Ecto neural progenitor cell (in vitro differentiated cells): ENCODE data around the gene KCNIP2.

Experiments used
- DNase-seq: peaks from one replicate; pipeline ENCODE4 v3.0.0-alpha.2; 2018; ENCODE audit warnings: low spot score

Gene KCNIP2

DNA sequence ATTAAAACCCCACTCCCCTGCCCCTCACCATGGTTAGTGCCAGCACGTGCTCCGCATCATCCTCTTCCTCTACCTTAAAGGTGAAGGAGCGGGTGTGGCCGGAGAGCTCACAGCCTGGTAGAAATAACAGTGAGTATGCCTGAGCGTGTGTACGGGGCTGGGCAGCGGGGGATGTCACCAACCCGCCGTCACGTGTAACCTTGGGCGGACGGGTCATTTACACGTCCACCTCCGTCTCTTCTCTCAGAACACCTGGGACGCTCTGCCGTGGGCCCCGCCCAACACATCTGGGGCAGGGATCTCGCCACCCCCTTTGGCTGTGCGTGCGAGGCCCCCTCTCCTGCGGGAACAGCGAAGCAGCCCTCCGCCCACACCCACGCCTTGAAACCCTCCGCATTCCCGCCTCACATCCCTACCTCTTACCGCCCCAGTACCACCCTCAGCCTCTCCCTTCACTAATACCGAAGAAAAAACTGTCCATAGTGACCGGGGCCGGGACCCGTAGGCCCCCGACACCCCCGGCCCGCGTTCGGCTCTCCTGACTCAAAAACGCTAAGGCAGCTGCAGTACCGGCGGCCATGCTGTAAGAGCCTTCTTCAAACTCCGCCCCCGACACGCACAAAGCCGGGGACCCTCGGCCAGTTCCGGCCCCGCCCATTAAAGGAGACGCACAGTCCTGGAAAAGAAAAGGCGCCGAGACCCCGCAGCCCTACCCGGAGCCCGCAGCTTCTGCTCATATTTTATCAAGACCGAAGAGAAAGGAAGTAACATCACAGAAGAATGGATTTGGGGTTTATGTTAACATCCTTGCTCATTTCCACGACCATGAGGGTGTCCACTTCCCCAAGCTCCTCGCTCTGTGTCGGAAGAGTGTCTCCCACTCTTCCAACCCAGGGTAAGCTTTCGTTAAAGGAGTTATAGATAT lies 60.5 kb downstream of the KCNIP2 start, which contains the start of gene NPM3:
Gene NPM3 (minus strand): TSS at position 636 of the 925 bp plus-strand sequence. CDS start 56 bp downstream, at position 580.
- DNase-seq: peak; percentile 93

DNA sequence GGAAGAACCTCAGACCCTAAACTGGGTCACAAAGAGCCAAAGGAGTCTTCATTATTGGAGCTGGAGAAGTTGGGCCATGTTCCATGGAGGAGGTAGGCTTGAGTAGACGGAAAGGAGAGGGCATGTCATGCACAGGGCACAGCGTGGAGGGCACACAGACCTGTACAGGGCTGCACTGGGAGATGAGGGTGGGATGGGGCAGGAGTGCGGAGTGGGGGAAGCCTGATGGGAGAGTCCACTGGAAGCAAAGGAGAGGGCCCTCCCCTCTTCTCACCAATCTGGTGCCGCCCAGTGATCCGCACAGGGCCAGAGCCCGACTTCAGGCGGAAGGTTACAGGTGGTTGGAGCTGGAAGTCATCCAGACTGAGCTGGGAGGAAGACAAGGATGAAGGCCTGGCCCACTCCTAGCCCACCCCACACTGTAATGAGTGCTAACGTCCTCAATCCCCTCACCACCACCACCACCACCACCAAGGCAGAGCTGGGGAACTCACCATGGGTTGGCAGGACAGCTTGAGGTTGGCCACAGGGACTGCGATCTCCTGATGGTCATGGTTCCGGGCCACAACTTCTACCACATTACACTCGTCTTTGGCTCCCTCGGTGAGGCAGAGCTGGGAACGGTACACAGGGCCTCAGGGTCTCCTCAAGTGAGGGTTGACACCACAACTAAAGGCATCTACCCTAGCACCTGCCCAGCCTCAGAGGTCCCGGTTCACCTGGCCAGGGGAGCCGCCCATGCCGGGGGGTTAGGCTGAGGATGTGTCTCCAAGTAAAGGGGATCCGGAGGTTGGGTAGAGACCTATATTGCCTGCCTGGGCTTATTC lies 61.4 kb downstream of the KCNIP2 start:
- DNase-seq: peak; percentile 46

- DNase-seq: no peak
These were observed 62.0 kb downstream of the KCNIP2 start for GRCh38 chr10:101781655-101781983.

GRCh38 chr10:101780818-101781654 lies 62.6 kb downstream of the KCNIP2 start:
- peak; percentile 83 for DNase-seq

GRCh38 chr10:101780187-101780817 lies 63.3 kb downstream of the KCNIP2 start:
- no peak for DNase-seq

DNA sequence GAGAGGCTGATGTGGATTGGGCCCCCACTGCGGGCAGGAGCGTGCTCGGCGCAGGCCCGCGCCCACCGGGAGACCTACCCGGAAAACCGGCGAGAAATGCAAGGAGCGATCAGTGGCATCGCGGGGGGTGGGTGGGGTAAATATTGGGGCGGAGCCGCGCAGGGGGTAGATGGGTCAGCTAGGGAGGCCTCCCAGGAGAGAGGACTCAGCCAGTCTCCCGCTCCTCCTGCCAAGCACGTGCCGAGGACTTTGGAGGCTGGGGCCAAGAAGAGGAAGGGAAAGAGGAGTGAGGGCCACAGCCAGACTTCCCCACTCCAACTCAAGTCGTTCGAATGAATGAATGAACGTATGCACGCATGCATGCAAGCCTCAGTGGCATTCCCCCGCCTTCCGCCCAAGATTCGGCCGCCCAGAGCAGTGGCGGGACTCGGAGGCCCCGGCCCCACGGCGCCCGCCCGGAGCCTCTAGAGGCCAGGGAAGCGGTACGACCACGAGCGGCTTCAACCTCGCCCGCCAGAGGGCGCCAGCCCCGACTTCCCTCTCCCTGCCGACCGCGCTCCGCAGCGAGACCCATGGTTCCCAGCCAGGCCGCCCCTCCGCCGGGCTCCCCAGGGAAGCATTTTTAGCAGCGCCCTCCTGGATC lies 63.9 kb downstream of the KCNIP2 start:
- DNase-seq: peak; percentile 93

GRCh38 chr10:101778781-101779543 lies 64.6 kb downstream of the KCNIP2 start:
- peak; percentile 77 for DNase-seq

GRCh38 chr10:101778151-101778780 lies 65.3 kb downstream of the KCNIP2 start:
- no peak for DNase-seq

GRCh38 chr10:101777619-101778145 lies 65.9 kb downstream of the KCNIP2 start:
- DNase-seq: no peak

DNA sequence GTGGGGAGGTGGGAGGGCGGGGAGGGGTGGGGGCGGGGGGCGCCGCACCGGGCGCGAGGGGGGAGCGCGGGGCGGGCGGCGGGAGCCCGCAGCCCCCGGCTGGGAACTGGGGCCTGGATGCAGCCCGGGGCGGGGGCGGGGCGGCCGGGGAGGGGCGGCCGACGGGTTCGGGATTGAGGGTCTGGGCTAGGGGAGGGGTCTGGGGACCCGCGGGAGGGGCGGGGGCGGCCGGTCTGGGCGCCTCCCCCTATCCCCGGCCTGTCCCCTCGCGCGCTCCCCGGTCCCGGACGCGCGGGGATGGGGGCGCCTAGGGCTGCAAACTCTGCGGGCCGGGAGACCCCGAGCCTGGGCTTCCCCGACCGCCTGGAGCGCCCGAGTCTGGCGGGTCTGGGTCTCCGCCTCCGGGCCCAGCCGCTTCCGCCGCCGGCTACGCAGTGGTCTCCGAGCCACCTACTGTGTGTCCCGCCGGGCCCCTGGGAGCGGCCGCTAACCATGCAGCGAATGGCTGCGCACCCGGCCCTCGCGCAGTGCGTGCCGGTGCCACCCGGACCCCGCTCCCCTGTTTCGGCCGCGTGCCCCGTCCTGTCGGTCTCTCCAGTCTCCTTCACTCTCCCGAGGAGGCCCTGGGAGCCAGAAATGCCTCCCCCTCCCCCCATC lies 67.3 kb downstream of the KCNIP2 start:
- DNase-seq: no peak
